NCI-H345 treated with DMSO at 0.1 percent for 48 hours (cell line): Measurements from ENCODE around the gene DCDC1.

ENCODE experiments used
- DNase-seq: peaks from one replicate; lab custom pipeline; 2025; ENCODE audit not compliant: unreplicated experiment; lab: John Stamatoyannopoulos, UW

The DCDC1 gene

GRCh38 chr11:31233425-31233824 lies 136.1 kb downstream of the DCDC1 start:
- no peak for DNase-seq

GRCh38 chr11:31231601-31232000 lies 137.9 kb downstream of the DCDC1 start:
- no peak for DNase-seq

DNA sequence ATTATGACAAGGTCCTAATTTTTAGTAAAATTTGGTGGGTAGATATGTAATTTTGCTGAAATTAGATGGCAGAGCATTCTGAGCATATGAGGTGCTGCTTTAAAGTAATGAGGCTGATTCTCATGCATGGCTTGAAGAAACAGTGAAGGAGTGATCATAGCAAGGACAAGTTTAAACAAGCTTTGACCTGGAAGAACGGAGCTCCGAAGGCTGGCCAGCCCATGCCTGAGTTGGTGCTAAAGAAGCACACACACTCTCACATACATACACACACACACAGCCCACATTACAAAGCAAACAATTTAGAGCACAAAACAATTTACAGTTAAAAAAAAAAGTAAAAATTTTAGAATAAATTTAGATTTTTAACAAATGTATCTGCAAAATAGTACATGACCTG lies 150.7 kb downstream of the DCDC1 start:
- no peak for DNase-seq

DNA sequence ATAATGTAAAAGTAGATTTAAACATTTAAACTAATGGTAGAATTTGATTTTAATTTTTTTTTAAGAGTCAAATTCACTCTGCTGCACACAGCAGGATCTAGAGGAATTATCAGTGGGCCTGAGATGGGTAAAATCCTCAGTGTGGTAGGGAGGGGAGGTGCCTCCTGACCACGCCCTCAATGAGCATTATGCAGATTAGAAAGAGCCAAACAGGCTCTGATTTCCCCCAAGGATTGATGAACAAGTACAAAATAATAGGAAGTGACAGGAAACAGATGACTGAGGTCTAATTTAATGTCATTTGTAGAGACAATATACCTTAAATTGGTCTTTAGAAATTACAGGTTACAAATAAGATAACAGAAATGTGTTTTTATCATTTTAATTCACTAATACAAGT lies 155.2 kb downstream of the DCDC1 start:
- DNase-seq = no peak

DNA sequence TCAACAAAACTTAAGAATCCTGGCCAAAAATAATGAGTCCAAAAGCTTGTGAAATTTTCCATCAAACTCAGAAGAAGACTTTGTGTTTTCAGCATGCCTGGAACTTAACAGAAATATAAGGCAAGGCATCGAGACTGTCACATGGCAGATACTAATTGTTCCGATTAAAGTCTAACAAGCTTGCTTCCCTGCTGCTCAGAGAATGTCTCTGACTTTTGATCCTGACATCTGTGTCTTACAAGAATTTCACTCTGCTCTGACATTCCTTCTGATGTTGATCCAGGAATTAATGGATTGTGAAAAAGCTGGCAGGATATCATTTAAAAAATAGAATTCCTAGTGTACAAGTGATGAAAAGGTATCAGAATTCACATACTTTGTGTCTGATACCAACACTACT lies 170.2 kb downstream of the DCDC1 start:
- no peak for DNase-seq

DNA sequence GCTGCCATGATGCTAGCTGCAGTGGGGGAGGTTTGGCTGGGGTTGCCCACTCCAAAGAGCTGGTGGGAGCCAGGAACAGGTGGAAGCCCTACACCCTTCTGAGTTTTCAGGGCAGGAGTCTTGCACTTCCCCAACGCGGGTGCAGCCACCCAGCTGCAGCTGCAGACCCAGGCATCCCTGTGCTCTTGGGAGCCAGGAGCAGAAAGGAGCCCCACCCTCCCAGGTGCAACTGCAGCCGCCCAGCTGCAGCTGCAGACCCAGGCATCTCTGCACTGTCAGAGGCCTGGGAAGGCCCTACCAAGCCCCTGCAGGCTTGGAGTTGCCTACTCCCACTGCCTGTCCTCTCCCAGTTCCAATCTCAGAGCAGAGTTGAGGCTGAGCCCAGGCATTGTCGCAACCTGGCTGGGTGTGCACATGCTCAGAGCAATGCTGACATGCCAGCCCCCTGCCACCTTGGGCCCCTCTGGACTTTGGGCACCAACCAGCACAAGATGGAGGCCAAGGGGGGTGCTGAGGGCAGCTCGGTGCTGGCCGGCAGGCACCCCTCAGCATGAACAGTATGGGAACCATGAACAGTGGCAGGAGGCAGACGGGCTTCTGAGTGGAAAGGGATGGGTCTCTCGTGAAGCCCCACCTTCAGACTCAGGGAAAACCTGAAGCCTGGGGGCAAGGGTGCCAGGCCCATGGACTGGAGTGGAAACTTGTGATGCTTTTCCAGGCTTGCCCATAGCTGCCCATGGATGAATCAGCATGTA lies 195.4 kb downstream of the DCDC1 start:
- no peak for DNase-seq

DNA sequence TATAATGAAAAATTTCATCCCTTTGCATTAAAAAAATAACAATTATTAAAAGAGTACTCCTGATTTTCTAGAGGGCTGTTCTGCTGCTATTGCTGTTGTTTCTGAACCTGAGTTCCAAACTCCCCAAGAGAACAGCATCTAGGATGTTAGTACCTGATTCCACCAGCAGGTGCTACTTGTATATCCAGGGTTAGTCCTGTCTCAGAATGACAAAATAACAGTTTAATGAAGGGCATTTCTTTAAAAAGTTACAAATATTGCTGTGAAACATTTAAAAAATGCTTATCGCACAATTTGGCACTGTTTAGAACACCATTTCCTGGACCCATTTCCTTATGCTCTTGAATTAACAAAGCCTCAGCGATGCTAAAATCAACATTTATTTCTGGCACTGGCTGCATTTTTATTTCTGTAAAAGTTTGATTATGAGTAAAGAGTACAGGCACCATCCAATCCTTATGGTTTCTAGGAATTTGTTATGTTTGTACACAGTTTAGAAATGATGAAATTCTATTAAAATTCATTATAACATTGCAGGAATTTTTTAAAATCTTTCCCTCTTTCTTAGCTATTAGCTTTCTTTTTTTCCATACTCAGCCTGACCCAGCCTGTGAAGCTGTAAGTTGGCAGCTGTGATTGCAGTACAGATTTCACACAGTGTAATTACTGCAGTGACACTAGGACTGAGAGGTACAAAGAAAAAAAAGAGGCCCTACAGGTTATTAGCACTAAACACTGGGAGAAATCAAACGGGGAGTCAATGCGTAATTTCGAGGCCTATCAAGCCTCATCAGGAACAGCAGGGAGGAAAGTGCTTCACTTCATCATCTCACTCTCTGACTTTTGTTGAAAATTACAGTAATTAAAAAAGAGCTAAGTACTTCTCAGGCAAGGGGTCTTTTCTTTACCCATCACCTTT lies 208.8 kb downstream of the DCDC1 start:
- DNase-seq = peak; percentile 13

DNA sequence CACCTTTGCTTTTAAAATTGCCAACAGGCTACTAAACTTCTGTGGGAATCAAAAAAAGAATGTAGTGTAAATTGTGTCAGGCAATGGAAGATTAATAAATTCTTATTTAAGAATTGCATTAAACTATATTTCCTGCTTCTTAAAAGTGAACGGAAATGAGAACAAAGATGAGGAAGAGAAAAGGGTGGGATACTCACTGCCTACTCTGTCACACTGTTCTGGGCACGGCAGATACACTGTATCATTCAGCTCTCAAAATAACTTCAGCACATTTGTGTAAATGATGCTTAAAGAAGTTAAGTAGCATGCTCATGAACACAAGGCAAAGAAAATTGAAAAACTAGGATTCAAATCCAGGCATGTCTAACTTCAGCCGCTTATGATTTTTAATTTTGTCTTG lies 218.7 kb downstream of the DCDC1 start:
- no peak for DNase-seq

GRCh38 chr11:31150011-31150410 lies 219.5 kb downstream of the DCDC1 start:
- DNase-seq = no peak

- peak; percentile 34 for DNase-seq
Measured at GRCh38 chr11:31141789-31142188, 227.8 kb downstream of the DCDC1 start.

- no peak for DNase-seq
Measured at GRCh38 chr11:31139479-31139878, 230.1 kb downstream of the DCDC1 start.

GRCh38 chr11:31132531-31133421 lies 236.8 kb downstream of the DCDC1 start:
- no peak for DNase-seq

GRCh38 chr11:31131760-31132159 lies 237.8 kb downstream of the DCDC1 start:
- DNase-seq = no peak

- DNase-seq = no peak
Measured at GRCh38 chr11:31127290-31127689, 242.2 kb downstream of the DCDC1 start.

GRCh38 chr11:31120428-31120827 lies 249.1 kb downstream of the DCDC1 start:
- DNase-seq = no peak

- no peak for DNase-seq
Measured at GRCh38 chr11:31118566-31118965, 251.0 kb downstream of the DCDC1 start.

DNA sequence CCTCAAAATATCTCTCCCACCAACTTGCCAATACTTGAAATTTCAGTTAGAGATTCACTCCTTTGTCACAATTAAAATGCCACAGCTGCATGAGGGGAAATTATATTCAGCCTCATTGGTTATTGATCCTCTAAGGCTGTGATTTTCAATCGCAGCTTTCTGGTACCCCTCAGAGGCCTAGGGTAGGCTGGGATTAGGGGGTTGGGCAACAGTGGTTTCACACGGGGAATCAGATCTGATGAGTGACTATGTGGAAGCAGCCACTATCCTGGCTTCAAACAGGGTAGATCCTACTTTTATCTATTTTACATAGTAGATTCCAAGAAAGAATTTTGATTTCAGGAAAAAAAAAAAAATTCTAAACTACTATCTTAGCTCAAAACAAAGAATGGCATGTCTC lies 252.5 kb downstream of the DCDC1 start:
- DNase-seq = no peak

GRCh38 chr11:31114442-31114841 lies 255.1 kb downstream of the DCDC1 start:
- no peak for DNase-seq

DNA sequence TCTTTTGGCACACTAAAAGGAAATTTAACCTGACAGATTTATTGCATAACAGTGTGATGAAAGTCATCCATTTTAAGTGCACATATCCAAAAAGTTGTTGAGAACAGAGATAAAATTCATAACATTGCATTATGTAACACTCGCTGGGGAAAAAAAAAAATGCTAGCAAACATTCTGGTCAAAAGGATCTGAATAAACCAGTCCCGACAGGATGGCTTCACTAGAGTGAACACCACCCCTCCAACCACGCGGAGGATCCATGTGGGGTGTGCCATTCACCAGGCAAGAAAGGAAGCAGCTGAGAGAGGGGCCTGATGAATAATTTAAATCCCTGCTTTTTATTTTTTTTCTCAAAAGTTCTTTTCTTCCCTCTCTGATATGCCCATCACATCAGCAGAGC lies 258.7 kb downstream of the DCDC1 start:
- DNase-seq = no peak

- no peak for DNase-seq
Measured at GRCh38 chr11:31109446-31109845, 260.1 kb downstream of the DCDC1 start.

DNA sequence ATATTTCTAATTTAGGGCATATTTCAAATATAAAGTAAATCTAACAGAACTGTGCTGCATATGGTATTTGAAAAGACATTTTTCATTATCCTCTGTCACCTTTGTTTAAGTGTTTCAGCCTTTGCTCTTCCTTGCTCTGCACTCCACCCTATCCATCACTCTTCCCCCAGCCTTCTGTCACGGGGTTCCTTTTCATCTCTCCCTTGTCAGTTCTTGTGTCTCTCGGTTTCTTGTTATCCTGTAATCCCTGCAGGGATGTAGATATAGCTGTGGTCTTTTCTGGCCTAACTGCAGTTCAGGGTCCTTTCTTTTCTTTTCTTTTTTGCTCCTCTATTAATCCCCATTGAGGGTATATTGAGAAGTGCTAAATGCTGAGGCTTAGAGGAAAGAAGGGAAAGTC lies 261.9 kb downstream of the DCDC1 start:
- DNase-seq = no peak
